Naive thymus-derived CD4-positive, alpha-beta T cell (primary cell): ENCODE results near the gene PSMC3IP. TPM values are rescaled to one million over a fixed set of nuclear protein-coding genes. Genes with fewer than 3 reads are reported as not detected.
"Not testable (repeated sequence)": the region's sequence is repeated elsewhere in the genome, so short reads cannot be mapped to it uniquely, and the experiment has no call there.

ENCODE experiments used
- ATAC-seq: fragments of 150-1000 bp; cut with Tn5 transposase; 2 replicates; pipeline ENCODE4 v1.10.0; 2021; ENCODE audit warnings: mild to moderate bottlenecking, moderate library complexity
- CTCF ChIA-PET: fragments of 350-600 bp; sonication (Branson Sonifier 250); formaldehyde crosslinking; loops from one replicate; lab custom pipeline; 2021; ENCODE audit warnings: antibody characterized with exemption; lab: Charles Lee
- POLR2A ChIA-PET: fragments of 350-600 bp; sonication (Branson Sonifier 250); formaldehyde crosslinking; loops from one replicate; lab custom pipeline; 2021; ENCODE audit warnings: antibody characterized with exemption, inconsistent platforms; lab: Charles Lee
- DNase-seq, 9 donors: peaks; one replicate each; pipeline versions ENCODE4 v3.0.0 to v3.0.0-alpha.2; 2020 to 2022; ENCODE audit warnings: mixed read lengths in 1 of 9
- H3K27ac ChIP-seq: one replicate; pipeline ENCODE4 v1.7.0; 2013; ENCODE audit warnings: mild to moderate bottlenecking, low read depth, low read length, moderate library complexity
- H3K27me3 ChIP-seq, 2 donors: one replicate each; pipeline ENCODE4 v1.7.0; 2013; ENCODE audit warnings: low read length in 2 of 2, mild to moderate bottlenecking in 2 of 2, moderate library complexity in 2 of 2; ENCODE audit not compliant: control insufficient read depth in 2 of 2, insufficient read depth in 2 of 2
- H3K36me3 ChIP-seq, 3 experiments: 1 replicate in 2 of 3; 2 replicates in 1 of 3; pipeline ENCODE4 v1.7.0; 2013; ENCODE audit warnings: low read length in 3 of 3, mild to moderate bottlenecking in 3 of 3, moderate library complexity in 1 of 3; ENCODE audit not compliant: insufficient read depth in 3 of 3, control insufficient read depth in 2 of 3
- H3K4me1 ChIP-seq, 2 donors: one replicate each; pipeline ENCODE4 v1.7.0; 2013; ENCODE audit warnings: low read length in 2 of 2, mild to moderate bottlenecking in 2 of 2, moderate library complexity in 1 of 2; ENCODE audit not compliant: control insufficient read depth in 2 of 2, insufficient read depth in 2 of 2
- H3K4me3 ChIP-seq: 2 replicates; pipeline ENCODE4 v1.7.0; 2013; ENCODE audit warnings: mild to moderate bottlenecking, low read length
- H3K9me3 ChIP-seq, 3 experiments: 1 replicate in 2 of 3; 2 replicates in 1 of 3; pipeline ENCODE4 v1.7.0; 2013; ENCODE audit warnings: low read length in 3 of 3; ENCODE audit not compliant: control insufficient read depth in 2 of 3
- H3K27ac Mint-ChIP-seq, 9 donors: one replicate each; pipeline ENCODE4 v1.8.0; 2020 to 2022; ENCODE audit warnings: mixed read lengths in 9 of 9, mild to moderate bottlenecking in 8 of 9, moderate library complexity in 5 of 9, inconsistent platforms in 2 of 9
- H3K27me3 Mint-ChIP-seq, 5 donors: one replicate each; pipeline ENCODE4 v1.8.0; 2021 to 2022; ENCODE audit warnings: mixed read lengths in 5 of 5, mild to moderate bottlenecking in 1 of 5
- H3K36me3 Mint-ChIP-seq, 5 donors: one replicate each; pipeline ENCODE4 v1.8.0; 2020 to 2022; ENCODE audit warnings: mixed read lengths in 5 of 5, mild to moderate bottlenecking in 3 of 5, inconsistent platforms in 1 of 5
- H3K4me1 Mint-ChIP-seq, 7 donors: one replicate each; pipeline ENCODE4 v1.8.0; 2020 to 2022; ENCODE audit warnings: mixed read lengths in 7 of 7, mild to moderate bottlenecking in 3 of 7, inconsistent platforms in 1 of 7
- H3K4me3 Mint-ChIP-seq, 10 donors: one replicate each; pipeline ENCODE4 v1.8.0; 2020 to 2022; ENCODE audit warnings: mild to moderate bottlenecking in 10 of 10, mixed read lengths in 10 of 10, moderate library complexity in 6 of 10, inconsistent platforms in 2 of 10
- H3K9me3 Mint-ChIP-seq, 11 donors: one replicate each; pipeline ENCODE4 v1.8.0; 2020 to 2022; ENCODE audit warnings: mixed read lengths in 11 of 11, mild to moderate bottlenecking in 4 of 11, inconsistent platforms in 1 of 11, moderate library complexity in 1 of 11
- intact Hi-C, 2 donors: fragments of 100-400 bp; cut with micrococcal nuclease; formaldehyde crosslinking; loops; one replicate each; pipeline ENCODE4 v1.15.1; 2023
- polyA plus RNA-seq, 2 donors: library from polyadenylated mRNA; unstranded; fragments of 300-500 nt; fragmentation: Illumina TruSeq; gene quantifications; one replicate each; pipeline ENCODE4 v1.2.3, GENCODE V29; 2021
- total RNA-seq, 6 experiments: library from RNA in 5 of 6; stranded (reverse) in 5 of 6; gene quantifications; 1 replicate in 5 of 6; 2 replicates in 1 of 6; pipeline ENCODE4 v1.2.3 and lab custom pipeline; 2021 to 2026

Gene PSMC3IP
- total and polyA plus RNA-seq, 7 experiments from 2014 or later = 1.3 to 14.0 (median 3.5) TPM

GRCh38 chr17:42544874-42545283 lies 32.6 kb downstream of the PSMC3IP start:
- Mint-ChIP-seq H3K27ac (no peak overlapping the region), H3K36me3 (peaks cover 0 to 10% (median 0%) of the 10 kb centered on the region in 5 donors)

DNA sequence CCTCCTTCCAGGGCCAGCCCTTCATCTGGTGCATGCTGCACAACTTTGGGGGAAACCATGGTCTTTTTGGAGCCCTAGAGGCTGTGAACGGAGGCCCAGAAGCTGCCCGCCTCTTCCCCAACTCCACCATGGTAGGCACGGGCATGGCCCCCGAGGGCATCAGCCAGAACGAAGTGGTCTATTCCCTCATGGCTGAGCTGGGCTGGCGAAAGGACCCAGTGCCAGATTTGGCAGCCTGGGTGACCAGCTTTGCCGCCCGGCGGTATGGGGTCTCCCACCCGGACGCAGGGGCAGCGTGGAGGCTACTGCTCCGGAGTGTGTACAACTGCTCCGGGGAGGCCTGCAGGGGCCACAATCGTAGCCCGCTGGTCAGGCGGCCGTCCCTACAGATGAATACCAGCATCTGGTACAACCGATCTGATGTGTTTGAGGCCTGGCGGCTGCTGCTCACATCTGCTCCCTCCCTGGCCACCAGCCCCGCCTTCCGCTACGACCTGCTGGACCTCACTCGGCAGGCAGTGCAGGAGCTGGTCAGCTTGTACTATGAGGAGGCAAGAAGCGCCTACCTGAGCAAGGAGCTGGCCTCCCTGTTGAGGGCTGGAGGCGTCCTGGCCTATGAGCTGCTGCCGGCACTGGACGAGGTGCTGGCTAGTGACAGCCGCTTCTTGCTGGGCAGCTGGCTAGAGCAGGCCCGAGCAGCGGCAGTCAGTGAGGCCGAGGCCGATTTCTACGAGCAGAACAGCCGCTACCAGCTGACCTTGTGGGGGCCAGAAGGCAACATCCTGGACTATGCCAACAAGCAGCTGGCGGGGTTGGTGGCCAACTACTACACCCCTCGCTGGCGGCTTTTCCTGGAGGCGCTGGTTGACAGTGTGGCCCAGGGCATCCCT lies 34.1 kb downstream of the PSMC3IP start:
- H3K4me3 ChIP-seq = no peak overlapping the region
- ChIA-PET CTCF (interaction anchor here (0.8 kb wide), 1 partner anchor 230 kb away, joined by 3 read pairs; no protein-coding TSS in a partner anchor), POLR2A (interaction anchor here (1.0 to 1.2 kb wide), 3 partner anchors 9 to 24 kb away, joined by 3 to 4 read pairs (median 3); partner anchors contain the start of gene MLX)
- ATAC-seq = no peak
- peaks cover 0 to 16% (median 0%) of the 10 kb centered on the region in 3 experiments for H3K36me3 ChIP-seq
- H3K9me3 Mint-ChIP-seq = no peaks in the 10 kb centered on the region
- peaks cover 0 to 15% (median 5%) of the 10 kb centered on the region in 5 donors for H3K36me3 Mint-ChIP-seq
- H3K4me1 ChIP-seq = peaks cover 12 to 15% of the 10 kb centered on the region in 2 donors
- DNase-seq = no peak
- no peak overlapping the region for H3K27ac Mint-ChIP-seq
- H3K4me1 Mint-ChIP-seq = peaks cover 15 to 25% (median 19%) of the 10 kb centered on the region in 7 donors
- no peak overlapping the region for H3K4me3 Mint-ChIP-seq
- intact Hi-C loops = no loop called here
- H3K27me3 Mint-ChIP-seq = no peaks in the 10 kb centered on the region
- no peaks in the 10 kb centered on the region for H3K27me3 ChIP-seq
- no peak overlapping the region for H3K27ac ChIP-seq
- H3K9me3 ChIP-seq = no peaks in the 10 kb centered on the region

More at GRCh38 chr17:42544874-42545283, 32.6 kb downstream of the PSMC3IP start:
- DNase-seq (no peak), ATAC-seq (no peak)
- Mint-ChIP-seq H3K4me1 (peaks cover 15 to 28% (median 22%) of the 10 kb centered on the region in 7 donors), H3K9me3 (no peaks in the 10 kb centered on the region), H3K4me3 (no peak overlapping the region), H3K27me3 (no peaks in the 10 kb centered on the region)
- Histone ChIP-seq H3K4me3 (no peak overlapping the region), H3K36me3 (peaks cover 0 to 16% (median 0%) of the 10 kb centered on the region in 3 experiments), H3K27ac (no peak overlapping the region), H3K4me1 (peaks cover 12 to 15% of the 10 kb centered on the region in 2 donors), H3K27me3 (no peaks in the 10 kb centered on the region), H3K9me3 (no peaks in the 10 kb centered on the region)
- intact Hi-C loops = no loop called here
- ChIA-PET CTCF (interaction anchor here (2.0 kb wide), 1 partner anchor 33 kb away, joined by 5 read pairs; the partner anchor contains the start of gene PSMC3IP), POLR2A (no interaction called here)

- DNase-seq = peak in 1 of 9 donors; percentile 25
- peaks cover 0 to 15% (median 5%) of the 10 kb centered on the region in 5 donors for H3K36me3 Mint-ChIP-seq
- POLR2A ChIA-PET = interaction anchor here (0.5 to 0.8 kb wide), 4 partner anchors 11 to 30 kb away, joined by 3 to 4 read pairs (median 3); no protein-coding TSS in a partner anchor
- H3K27me3 Mint-ChIP-seq = no peaks in the 10 kb centered on the region
- ATAC-seq = no peak
- H3K4me1 Mint-ChIP-seq = peaks cover 23 to 41% (median 34%) of the 10 kb centered on the region in 7 donors
- intact Hi-C loops = no loop called here
- H3K27me3 ChIP-seq = no peaks in the 10 kb centered on the region
- peak overlapping the region; percentile 13 to 72 (median 57) for H3K4me3 Mint-ChIP-seq
- H3K4me1 ChIP-seq = peaks cover 12 to 26% of the 10 kb centered on the region in 2 donors
- H3K27ac Mint-ChIP-seq = peak overlapping the region; percentile 11 to 76 (median 60)
- H3K36me3 ChIP-seq = peaks cover 0 to 16% (median 0%) of the 10 kb centered on the region in 3 experiments
- CTCF ChIA-PET = interaction anchor here (0.8 kb wide), 1 partner anchor 11 kb away, joined by 3 read pairs; no protein-coding TSS in a partner anchor
- H3K9me3 Mint-ChIP-seq = no peaks in the 10 kb centered on the region
- H3K27ac ChIP-seq = no peak overlapping the region
- H3K4me3 ChIP-seq = no peak overlapping the region
- H3K9me3 ChIP-seq = no peaks in the 10 kb centered on the region
Measured at GRCh38 chr17:42541041-42541833, 36.3 kb downstream of the PSMC3IP start.

DNA sequence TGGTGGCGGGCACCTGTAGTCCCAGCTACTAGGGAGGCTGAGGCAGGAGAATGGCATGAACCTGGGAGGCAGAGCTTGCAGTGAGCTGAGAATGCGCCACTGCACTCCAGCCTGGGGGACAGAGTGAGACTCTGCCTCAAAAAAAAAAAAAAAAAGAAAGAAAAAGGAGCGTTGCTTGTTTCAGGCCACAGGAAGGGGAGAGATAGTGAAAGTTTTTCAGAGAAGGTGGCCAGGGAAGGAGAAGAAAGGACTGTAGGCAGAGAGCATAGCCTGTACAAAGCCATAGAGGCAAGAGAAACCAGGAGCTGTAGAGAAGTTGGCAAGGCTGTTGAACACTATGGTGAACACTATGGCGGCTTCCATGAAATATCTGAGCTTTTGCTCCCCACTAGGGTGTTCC lies 37.0 kb downstream of the PSMC3IP start:
- H3K4me3 Mint-ChIP-seq = peak overlapping the region in 9 of 10 donors; percentile 13 to 72 (median 59)
- H3K27me3 Mint-ChIP-seq, ATAC-seq, H3K9me3 ChIP-seq, DNase-seq, H3K4me3 ChIP-seq, H3K9me3 Mint-ChIP-seq, H3K27me3 ChIP-seq, CTCF ChIA-PET, H3K27ac ChIP-seq, intact Hi-C loops: not testable (repeated sequence)
- H3K27ac Mint-ChIP-seq = peak overlapping the region in 8 of 9 donors; percentile 11 to 76 (median 59)
- H3K4me1 ChIP-seq = peaks cover 12 to 26% of the 10 kb centered on the region in 2 donors
- POLR2A ChIA-PET = interaction anchor here (0.7 kb wide), 1 partner anchor 29 kb away, joined by 3 read pairs; no protein-coding TSS in a partner anchor
- peaks cover 0 to 16% (median 0%) of the 10 kb centered on the region in 3 experiments for H3K36me3 ChIP-seq
- peaks cover 0 to 15% (median 5%) of the 10 kb centered on the region in 5 donors for H3K36me3 Mint-ChIP-seq
- H3K4me1 Mint-ChIP-seq = peaks cover 26 to 45% (median 37%) of the 10 kb centered on the region in 7 donors

- Histone ChIP-seq H3K27ac (no peak overlapping the region), H3K27me3 (no peaks in the 10 kb centered on the region), H3K4me1 (peaks cover 12 to 26% of the 10 kb centered on the region in 2 donors), H3K4me3 (no peak overlapping the region), H3K36me3 (peaks cover 0 to 11% (median 0%) of the 10 kb centered on the region in 3 experiments), H3K9me3 (no peaks in the 10 kb centered on the region)
- Mint-ChIP-seq H3K4me3 (peak overlapping the region in 1 of 10 donors; percentile 38), H3K4me1 (peaks cover 28 to 48% (median 40%) of the 10 kb centered on the region in 7 donors), H3K36me3 (peaks cover 0 to 12% (median 5%) of the 10 kb centered on the region in 5 donors), H3K9me3 (peaks cover 0 to 4% (median 0%) of the 10 kb centered on the region in 11 donors), H3K27ac (peak overlapping the region in 1 of 9 donors; percentile 66), H3K27me3 (peaks cover 0 to 3% (median 0%) of the 10 kb centered on the region in 5 donors)
- no peak for ATAC-seq
- intact Hi-C loops = loop anchor here (5.0 to 10.0 kb wide), 3 partner anchors 139 to 674 kb away; partner anchors contain the start of genes GHDC (in 1 of the 2), KLHL11 (in 1 of the 2) and PLEKHH3 (in 1 of the 2)
- ChIA-PET CTCF (no interaction called here), POLR2A (interaction anchor here (0.6 to 2.8 kb wide), 2 partner anchors 15 to 179 kb away, joined by 3 to 19 read pairs; partner anchors contain the start of gene HSD17B1)
- no peak for DNase-seq
Measured at GRCh38 chr17:42538482-42538881, 39.0 kb downstream of the PSMC3IP start.
